GM23248 (cell line): ENCODE data around the gene LIN7A.

ENCODE experiments used
- EZH2 ChIP-seq: fragments of 200-600 bp; sonication (generic); IDR thresholded peaks from 2 replicates; pipeline ENCODE4 v1.6.1; 2018; ENCODE audit warnings: antibody characterized with exemption, mild to moderate bottlenecking; ENCODE audit not compliant: insufficient read depth, poor library complexity, severe bottlenecking
- EZH2phosphoT487 ChIP-seq: fragments of 200-600 bp; sonication (generic); IDR thresholded peaks from 2 replicates; pipeline ENCODE4 v1.6.1; 2018; ENCODE audit warnings: antibody characterized with exemption, moderate library complexity, mild to moderate bottlenecking, low read depth; ENCODE audit not compliant: insufficient read depth

DNA sequence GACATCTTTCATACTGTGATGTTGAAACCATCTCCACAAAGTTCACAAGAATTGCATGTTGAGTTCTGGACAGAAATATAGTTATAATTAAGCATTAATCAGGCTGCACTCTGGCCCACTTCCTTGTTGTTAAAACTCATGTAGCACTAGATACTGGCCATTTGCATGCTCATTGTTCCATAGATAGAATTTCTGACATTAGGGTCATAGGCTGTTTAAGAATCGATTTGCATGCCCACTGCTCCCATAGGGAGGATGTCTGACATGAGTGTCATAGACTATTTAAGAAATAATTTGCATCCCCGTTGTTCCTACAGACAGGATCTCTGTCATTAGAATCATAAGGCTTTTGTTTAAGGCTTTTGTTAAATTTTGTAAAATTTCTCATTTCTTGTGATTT, 170.8 kb downstream of the LIN7A start:
- TF ChIP-seq EZH2phosphoT487 (no peak), EZH2 (no peak)
